ENCODE results near the gene CDC123. TPM values are rescaled to one million over a fixed set of nuclear protein-coding genes. Genes with fewer than 3 reads are reported as not detected.
"Not testable (repeated sequence)": the region's sequence is repeated elsewhere in the genome, so short reads cannot be mapped to it uniquely, and the experiment has no call there.

The CDC123 gene
- polyA plus RNA-seq, 1 experiment, result 138 TPM

DNA sequence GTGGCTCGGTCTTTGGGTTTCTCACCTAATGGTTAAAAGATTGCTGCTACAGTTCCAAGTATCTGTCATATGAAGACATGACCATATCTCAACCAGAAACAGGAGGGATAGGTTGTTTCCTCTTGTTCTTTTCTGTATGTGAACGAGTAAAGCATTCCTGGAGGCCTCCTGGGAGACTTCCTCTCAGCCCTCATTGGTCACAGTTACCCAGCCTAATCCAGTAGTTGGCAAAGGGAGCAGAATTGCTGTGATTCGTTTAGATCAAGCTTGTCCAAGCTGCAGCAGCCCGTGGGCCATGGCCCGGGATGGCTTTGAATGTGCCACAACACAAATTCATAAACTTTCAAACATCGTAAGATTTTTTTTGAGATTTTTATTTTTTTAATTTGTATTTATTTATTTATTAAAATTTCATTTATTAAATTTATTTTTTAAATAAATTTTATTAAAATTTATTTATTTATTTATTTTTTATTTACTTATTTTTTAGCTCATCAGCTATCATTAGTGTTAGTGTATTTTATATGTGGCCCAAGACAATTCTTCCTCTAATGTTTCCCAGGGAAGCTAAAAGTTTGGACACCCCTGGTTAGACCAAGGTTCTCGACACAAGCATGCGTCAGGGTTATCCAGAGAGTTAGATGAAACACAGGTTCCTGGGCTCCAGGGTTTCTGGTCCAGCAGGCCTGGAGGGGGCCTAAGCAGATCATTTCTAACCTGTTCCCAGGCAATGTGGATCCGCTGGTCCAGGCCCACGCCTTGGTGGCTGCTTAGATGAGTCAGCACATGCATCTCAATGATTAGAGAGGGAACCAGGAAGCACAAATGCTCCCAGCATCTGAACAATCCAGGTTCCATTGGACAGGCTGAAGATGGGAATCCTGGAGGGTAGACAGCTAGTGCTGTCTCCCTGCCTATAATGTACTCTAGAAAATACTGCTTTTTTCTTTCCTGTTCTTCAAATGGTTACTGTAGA is 25.6 kb downstream of the CDC123 start:
- no peak overlapping the region for H3K4me3 ChIP-seq (ENCODE audit: low read depth, low read length)
- peak overlapping the region; percentile 57 for H3K27ac ChIP-seq (ENCODE audit: low read depth, low read length)
- no peaks in the 10 kb centered on the region for H3K27me3 ChIP-seq (ENCODE audit: control insufficient read depth, insufficient read depth, low read length)
- DNase-seq (ENCODE audit: low read depth, low spot score), result no peak
- TF ChIP-seq, protein P1, sequence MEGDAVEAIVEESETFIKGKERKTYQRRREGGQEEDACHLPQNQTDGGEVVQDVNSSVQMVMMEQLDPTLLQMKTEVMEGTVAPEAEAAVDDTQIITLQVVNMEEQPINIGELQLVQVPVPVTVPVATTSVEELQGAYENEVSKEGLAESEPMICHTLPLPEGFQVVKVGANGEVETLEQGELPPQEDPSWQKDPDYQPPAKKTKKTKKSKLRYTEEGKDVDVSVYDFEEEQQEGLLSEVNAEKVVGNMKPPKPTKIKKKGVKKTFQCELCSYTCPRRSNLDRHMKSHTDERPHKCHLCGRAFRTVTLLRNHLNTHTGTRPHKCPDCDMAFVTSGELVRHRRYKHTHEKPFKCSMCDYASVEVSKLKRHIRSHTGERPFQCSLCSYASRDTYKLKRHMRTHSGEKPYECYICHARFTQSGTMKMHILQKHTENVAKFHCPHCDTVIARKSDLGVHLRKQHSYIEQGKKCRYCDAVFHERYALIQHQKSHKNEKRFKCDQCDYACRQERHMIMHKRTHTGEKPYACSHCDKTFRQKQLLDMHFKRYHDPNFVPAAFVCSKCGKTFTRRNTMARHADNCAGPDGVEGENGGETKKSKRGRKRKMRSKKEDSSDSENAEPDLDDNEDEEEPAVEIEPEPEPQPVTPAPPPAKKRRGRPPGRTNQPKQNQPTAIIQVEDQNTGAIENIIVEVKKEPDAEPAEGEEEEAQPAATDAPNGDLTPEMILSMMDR (IDR thresholded peaks at IDR 0.05; ENCODE audit: low read depth, low read length), result no peak
- ChIA-PET CTCF (interaction anchor here (4.7 kb wide), 1 partner anchor 490 kb away, joined by 18 read pairs; no protein-coding TSS in a partner anchor), POLR2A (interaction anchor here (0.6 to 0.7 kb wide), 3 partner anchors 16 to 41 kb away, joined by 3 to 4 read pairs (median 4); no protein-coding TSS in a partner anchor)
- peaks cover 7% of the 10 kb centered on the region for H3K9me3 ChIP-seq (ENCODE audit: control insufficient read depth, insufficient read depth, low read length)

- Histone ChIP-seq H3K27ac (ENCODE audit: low read depth, low read length) (no peak overlapping the region), H3K27me3 (ENCODE audit: control insufficient read depth, insufficient read depth, low read length) (no peaks in the 10 kb centered on the region), H3K9me3 (ENCODE audit: control insufficient read depth, insufficient read depth, low read length) (peaks cover 11% of the 10 kb centered on the region), H3K4me3 (ENCODE audit: low read depth, low read length) (no peak overlapping the region)
- POLR2A ChIA-PET, result no interaction called here
- TF ChIP-seq, protein P1 (IDR thresholded peaks at IDR 0.05; ENCODE audit: low read depth, low read length), result no peak
- CTCF ChIA-PET, result interaction anchor here (0.6 to 3.0 kb wide), 3 partner anchors 10 to 39 kb away, joined by 3 to 36 read pairs (median 4); no protein-coding TSS in a partner anchor
- DNase-seq (ENCODE audit: low read depth, low spot score), result no peak
Measured at GRCh38 chr10:12225444-12225843, 29.5 kb downstream of the CDC123 start.

- H3K9me3 ChIP-seq (ENCODE audit: control insufficient read depth, insufficient read depth, low read length); H3K27me3 ChIP-seq (ENCODE audit: control insufficient read depth, insufficient read depth, low read length); DNase-seq (ENCODE audit: low read depth, low spot score); POLR2A ChIA-PET; H3K4me3 ChIP-seq (ENCODE audit: low read depth, low read length); CTCF ChIA-PET; H3K27ac ChIP-seq (ENCODE audit: low read depth, low read length): not testable (repeated sequence)
Measured at GRCh38 chr10:12226438-12226837, 30.4 kb downstream of the CDC123 start.

GRCh38 chr10:12228851-12229250 is 32.9 kb downstream of the CDC123 start:
- DNase-seq (ENCODE audit: low read depth, low spot score), result no peak
- no peak overlapping the region for H3K4me3 ChIP-seq (ENCODE audit: low read depth, low read length)
- CTCF ChIA-PET, result interaction anchor here (1.6 to 2.8 kb wide), 2 partner anchors 13 to 36 kb away, joined by 5 to 39 read pairs; no protein-coding TSS in a partner anchor

DNA sequence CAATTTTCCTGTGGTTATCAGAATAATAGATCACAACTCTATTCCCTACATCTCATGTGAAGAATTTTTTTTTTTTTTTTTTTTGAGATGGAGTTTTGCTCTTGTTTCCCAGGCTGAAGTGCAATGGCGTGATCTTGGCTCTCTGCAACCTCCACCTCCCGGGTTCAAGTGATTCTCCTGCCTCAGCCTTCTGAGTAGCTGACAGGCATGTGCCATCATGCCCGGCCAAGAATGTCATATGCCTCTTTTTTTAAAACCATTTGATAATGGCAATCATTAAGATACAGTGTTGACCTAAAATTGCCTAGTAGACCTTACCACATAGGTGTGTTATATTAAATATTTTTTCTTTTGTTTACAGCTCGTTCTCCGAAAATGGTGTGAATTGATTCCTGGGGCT is 38.7 kb downstream of the CDC123 start:
- H3K9me3 ChIP-seq (ENCODE audit: control insufficient read depth, insufficient read depth, low read length); DNase-seq (ENCODE audit: low read depth, low spot score); H3K4me3 ChIP-seq (ENCODE audit: low read depth, low read length); POLR2A ChIA-PET; H3K27me3 ChIP-seq (ENCODE audit: control insufficient read depth, insufficient read depth, low read length): not testable (repeated sequence)
- CTCF ChIA-PET, result interaction anchor here (0.7 to 2.0 kb wide), 2 partner anchors 20 to 495 kb away, joined by 3 to 11 read pairs; no protein-coding TSS in a partner anchor
- peak overlapping the region; percentile 34 for H3K27ac ChIP-seq (ENCODE audit: low read depth, low read length)

More at GRCh38 chr10:12228851-12229250, 32.9 kb downstream of the CDC123 start:
- H3K27ac ChIP-seq (ENCODE audit: low read depth, low read length), result no peak overlapping the region
- H3K27me3 ChIP-seq (ENCODE audit: control insufficient read depth, insufficient read depth, low read length), result no peaks in the 10 kb centered on the region
- POLR2A ChIA-PET, result no interaction called here
- TF ChIP-seq, protein P1 (IDR thresholded peaks at IDR 0.05; ENCODE audit: low read depth, low read length), result no peak
- peaks cover 8% of the 10 kb centered on the region; the same call in 1 of the 2 replicates for H3K9me3 ChIP-seq (ENCODE audit: control insufficient read depth, insufficient read depth, low read length)
